KG1 (cell line): ENCODE data around the gene TGM5.
A peak's percentile ranks its signal among the peaks of the same experiment; 100 is the strongest.
"Not testable (repeated sequence)": the region's sequence is repeated elsewhere in the genome, so short reads cannot be mapped to it uniquely, and the experiment has no call there.

Source experiments
- DNase-seq: peaks from one replicate; lab custom pipeline; 2025; lab: John Stamatoyannopoulos, UW

TGM5 gene

DNA sequence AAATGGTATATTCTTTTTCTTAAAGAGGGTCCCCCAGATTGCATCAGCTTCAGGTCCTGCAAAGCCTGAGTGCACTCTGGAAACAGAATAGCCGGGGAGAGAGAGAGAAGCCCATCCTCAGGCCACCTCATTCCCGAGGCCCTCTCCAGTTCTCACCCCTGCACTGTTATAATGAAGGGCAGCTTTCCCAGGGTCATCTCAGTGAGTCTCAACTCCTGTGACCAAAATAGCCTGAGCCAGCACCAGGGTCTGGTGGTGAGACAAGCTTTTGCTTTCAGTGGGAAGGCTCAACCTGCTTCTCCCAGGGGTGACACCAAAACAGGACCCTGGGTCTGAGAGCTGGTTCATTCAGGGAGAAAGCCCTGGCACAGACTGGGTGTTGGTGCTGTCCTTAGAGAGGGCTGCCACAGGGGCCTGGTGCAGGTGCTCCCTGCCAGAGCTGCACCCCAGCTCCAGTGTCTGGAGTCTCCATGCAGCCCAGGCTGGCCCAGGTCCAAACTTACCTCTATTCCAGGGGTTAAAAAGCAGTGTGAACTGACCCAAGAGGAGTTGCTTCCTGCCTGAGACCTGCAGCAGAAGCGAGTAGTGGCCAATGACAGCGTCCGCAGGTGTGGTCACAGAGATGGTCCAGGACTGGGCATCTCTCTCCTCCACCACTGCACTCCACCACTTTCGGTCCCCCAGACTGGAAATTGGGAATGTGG is 52.0 kb downstream of the TGM5 start:
- DNase-seq, result no peak

DNA sequence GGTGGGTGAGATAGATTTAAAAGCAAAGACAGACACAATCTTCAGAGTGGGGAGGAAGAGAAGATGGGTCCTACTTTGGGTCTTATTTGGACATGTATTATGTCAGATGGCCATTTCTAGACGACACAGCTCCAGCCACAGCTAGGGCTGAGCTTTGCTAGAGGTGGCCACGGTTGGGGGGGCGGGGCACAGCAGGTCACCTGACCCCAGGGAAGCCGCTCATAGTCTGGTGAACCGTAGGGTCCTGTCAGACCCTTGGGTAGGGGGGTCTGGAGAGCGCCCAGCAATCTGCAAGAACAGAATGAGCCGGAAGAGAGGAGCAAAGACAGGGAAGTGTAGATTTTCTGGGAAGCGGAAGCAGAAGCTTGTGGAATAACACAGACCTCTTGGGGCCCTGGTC is 52.6 kb downstream of the TGM5 start:
- DNase-seq, result no peak

DNA sequence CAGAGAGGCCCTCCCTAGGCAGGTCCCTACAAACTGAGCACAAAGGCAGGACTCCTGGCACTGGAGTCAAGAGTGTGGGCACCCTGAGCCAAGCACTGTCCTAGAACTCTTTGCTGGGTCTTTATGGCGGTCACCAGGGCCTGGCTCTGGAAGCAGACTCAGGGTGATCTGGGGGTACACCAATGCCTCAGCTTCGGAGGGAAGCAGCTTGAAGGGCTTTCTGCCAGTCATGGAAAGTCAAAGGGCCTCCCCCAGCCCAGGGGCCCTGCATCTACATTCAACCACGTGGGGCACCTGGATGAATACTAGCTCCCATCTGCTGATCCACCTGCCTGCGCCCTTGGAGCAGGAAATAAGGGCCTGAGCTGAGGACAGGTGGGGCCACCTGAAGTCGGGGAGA is 53.3 kb downstream of the TGM5 start:
- no peak for DNase-seq

DNA sequence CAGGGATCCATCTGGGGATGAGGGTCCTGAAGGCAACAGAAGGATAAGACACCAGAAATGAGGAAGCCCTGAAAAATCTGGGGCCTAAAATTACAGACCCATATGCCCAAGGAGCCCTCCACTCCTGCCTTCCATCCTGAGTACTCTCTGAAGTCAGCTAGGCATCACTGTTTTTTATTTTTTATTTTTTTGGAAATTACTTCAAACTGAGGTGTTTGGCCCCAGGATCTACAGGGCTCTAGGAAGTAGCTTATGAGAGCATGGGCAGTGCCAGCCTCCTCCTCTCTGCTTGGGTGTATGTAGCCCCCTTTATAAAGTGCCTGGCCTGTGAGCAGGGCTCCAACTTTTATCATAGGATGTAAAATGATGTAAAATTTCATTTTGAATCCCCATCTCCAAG is 53.8 kb downstream of the TGM5 start:
- DNase-seq, result no peak

DNA sequence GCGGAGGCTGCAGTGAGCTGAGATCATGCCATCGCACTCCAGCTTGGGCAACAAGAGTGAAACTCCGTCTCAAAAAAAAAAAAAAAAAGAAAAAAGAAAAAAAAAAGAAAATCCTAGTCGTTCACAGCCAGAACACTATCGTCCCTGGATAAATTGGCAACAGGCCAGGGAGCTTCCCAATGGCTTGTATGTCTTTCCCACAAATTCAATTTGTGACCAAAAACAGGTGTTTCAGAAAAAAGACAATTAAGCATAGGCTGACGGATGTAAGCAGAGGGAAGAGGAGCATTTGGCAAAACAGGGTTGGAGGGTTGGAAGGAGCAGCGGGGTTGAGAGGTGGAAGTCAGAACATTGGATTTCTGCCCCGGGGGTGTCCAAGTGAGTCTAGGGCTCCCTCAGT is 54.4 kb downstream of the TGM5 start:
- DNase-seq, result no peak

DNA sequence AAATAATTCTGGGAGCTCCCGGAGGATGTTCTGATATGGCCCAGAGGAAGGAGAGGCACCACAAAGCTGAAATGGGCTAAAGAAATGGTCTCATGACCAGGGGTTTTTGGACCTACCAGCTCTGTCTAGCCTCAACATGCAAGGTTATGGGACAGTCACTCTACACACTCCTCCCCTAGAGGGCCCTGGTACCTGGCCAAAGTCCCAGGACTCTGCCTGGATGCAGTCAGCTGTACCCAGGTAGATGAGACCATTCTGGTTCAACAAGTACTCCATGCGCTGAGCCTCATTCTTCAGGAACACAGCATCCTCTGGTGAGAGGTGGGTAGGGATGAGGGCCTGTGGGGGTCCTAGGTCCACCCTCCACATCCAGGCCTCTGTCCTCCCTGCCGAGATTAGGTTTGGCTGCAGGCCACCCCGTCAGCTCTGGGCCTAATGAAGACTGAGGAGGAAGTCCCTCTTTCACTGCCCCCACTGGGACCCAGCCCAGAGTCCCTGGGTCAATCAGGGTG is 55.4 kb downstream of the TGM5 start:
- no peak for DNase-seq

DNA sequence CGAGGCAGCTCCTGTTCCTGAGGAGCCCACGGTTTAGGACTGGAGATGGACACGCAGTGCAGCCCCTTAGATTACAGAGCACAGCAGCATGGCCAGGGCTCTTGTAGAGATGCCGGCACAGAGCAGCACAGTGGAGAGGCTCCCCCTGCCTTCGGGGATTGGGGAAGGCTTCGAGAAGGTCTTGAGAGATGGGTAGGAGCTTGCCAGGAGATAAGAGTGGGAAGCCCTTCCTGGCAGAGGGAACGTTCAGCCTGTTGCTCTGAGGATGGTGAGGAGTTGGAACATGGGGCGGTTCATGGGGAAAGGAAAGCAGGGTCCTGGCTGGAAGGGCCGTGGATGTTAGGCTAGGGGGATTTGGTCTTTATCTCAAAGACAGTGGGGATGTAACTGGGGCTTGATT is 55.9 kb downstream of the TGM5 start:
- DNase-seq, result no peak

DNA sequence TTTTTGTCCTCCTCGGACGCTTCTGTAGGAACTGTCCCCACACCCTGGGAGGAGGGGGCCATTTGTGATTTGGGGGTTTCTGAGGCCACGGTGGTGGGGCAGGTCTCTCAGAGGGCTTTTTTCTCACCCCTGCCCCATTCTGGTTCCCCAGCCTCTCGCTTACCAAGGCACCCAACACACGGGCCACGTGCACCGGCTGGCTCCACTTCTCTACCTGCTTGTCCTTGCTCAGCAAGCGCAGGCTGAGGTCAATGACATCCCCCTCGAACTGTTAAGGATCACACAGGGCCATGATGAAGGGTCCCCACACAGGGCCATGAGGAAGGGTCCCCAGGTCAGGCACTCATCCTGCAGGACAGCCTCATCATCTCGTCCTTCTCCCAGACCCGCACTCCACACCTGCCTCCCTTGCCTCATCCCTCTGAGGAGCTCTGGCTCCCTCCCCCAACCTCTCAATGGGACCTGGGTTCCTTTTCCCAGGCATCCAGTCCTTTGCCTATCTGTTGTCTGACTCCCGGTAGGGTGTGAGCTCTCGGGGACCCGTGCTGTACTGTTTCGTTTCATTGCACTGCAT is 56.5 kb downstream of the TGM5 start:
- DNase-seq, result no peak

DNA sequence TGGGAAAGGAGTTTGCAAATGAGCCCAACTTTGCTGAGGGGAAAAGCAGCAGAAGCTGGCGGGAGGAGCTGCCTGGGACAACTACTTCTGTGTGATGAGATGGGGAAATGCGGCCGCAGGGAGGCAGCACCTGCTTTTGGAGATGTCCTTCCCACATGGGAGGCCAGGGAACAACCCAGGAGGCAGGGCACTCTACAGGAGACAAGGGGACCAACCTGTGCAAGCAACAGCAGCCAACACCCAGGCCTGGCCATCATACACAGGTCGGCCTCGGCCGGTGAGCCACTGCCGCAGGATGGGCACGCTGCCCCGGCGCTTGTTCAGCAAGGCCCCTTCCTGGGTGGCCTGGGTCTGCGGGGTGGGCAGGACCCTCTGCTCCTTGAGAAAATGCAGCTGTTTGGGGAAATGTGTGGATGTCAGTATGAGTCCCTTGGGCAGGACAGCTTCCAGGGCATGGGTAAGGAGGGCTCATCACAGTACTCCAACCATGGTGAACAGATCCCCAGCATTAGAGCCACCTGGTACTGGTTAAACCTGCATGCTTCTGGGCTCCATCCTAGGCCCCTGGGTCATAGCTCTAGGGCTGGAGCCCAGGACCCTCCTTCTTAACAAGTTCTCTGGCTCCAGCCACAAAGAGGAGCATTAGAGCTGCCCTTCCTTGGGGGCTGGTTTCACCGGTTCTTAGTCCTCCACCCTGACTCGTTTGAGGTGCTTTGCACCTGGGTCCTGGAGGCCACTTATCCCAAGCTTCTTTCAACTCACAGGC is 57.5 kb downstream of the TGM5 start:
- DNase-seq, result no peak

DNA sequence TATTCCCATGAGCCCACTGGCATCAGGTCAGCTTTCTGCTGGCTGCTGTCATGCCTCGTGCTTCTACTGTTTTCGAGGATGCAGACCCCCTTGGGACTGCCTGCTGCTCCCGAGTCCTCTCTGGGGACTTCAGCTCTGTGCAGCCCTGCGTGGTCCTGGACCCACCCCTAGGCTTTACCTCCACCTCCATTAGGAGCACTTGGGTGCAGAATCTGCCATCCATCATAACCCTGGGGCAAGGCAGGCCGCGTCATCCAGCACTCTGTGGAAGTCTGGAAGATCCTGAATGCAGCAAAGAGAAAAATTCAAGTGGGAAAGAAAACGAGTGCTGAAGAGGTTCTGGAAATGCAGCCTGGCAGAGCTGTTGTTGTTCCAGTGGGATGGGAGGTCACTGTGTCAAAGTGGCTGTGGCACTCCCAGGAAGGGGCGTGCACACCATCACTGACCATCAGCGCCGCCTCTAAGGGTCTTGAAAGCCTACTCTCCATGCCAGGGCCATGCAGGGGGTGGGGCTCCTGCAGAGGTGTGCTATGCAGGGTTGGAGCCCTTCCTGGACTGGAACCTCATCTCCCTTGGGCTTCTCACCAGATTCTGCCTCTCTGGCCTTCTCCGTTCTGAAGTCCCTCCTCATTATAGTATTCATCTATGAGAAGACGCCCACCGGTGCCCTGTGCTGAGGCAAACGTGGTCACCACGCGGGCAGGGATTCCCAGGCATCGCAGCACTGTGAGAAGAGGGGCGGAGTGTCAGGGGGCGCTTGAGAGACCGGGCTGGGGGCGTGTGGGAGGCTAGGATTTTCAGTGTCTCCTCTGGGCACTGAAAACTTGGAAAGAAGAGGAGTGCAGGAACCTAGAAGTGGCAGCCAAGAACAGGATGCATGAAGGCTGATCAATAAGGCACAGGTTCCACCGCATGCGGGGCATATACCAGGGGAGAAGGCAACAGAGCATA is 58.4 kb downstream of the TGM5 start:
- no peak for DNase-seq

DNA sequence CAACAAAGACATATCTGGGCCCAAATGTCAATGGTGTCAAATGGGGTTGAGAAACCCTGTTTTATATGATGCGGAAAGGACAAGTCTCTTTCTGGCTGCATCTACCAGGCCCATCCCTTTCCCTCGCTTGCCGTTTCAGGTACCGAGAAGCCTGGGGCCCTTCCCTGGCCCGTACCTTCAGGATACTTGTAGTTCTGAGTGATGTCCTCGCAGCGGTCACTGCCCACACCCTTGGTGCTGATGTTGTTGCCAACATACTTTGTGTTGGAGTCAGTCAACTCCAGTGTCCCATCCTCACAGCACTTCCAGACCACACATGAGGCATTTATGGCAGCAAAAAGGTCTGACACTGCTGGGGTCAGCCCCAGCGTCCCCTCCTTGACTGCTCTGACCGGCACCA is 59.7 kb downstream of the TGM5 start:
- no peak for DNase-seq

DNA sequence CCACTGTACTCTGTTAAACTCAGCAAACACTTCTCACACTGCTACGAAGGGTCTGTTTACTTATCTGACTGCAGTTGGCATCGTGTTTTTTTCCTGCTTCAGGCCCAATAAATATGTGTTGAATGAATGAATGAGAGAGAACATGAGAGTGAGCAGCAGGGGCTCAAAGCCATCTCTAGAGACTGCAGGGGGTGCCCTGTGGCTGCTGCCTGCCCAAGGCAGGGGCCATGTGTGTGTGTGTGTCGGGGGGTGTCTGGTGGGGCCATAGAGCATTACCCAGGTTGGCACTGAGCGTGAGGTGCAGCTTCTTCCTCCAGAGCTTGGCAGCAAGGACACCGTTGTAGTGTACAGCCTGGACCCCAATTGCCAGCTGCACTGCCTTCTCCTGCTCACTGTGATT is 60.7 kb downstream of the TGM5 start:
- DNase-seq, result no peak

DNA sequence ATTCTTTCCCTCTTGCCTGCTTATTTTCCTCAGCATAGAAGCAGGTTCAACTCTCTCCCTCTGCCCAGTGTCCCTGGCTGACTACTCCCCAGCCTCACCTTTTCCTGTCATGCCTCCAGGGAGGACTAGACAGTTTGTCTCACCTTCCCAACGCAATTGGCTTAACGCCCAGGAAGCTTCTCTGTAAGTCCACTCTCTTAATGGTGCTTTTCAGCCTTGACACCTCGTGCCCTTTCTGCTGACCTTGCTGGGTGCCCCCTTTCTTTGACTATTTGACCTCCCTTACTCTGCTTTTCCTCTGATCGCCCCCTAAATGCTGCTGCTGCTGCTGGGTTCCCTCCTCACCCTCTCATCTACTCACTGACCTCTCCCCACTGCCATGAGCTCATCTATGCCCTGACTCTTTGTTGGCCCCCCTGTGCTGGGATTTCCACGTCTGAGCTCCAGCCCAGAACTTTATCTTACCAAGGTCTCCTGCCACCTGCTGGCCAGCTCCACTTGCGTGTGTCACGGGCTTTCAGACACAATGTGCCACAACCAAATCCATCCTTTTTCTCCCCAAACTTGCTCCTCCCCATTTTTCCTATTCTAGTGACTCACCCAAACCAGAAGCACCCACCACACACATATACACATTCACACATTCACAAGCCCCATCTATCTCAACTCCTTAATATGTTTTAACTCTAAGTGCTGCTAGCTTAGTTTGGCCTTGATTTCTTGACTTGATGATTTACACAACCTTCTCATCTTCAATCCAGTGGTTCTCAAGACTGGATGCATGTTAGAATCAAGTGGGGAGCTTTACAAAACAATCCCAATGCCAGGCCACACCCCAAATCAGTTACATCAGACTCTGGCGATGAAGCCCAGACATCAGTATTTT is 62.5 kb downstream of the TGM5 start:
- DNase-seq, result peak; percentile 9

DNA sequence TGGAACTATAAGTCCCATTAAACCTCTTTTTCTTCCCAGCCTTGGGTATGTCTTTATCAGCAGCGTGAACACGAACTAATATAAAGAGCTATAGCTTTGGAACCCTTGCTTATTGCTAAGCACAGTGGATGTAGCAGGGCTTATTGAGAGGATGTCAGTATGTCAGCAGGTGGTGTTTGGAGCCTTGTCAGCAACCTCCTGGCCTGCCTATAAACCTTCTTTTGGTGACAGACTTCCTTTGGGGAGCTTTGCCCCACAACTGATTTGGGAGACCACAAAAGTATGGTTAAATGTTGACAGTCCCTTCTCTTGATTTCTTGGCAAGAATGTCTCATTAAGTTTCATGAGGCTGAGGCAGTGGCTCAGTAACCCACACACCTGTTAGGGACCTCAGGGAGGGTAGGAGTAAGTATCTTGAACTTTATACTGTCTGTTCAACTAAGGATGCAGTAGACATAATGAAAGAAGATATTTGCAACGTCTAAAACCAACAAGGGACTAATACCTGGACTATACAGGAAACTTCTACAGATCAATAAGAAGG is 66.7 kb downstream of the TGM5 start:
- no peak for DNase-seq

DNA sequence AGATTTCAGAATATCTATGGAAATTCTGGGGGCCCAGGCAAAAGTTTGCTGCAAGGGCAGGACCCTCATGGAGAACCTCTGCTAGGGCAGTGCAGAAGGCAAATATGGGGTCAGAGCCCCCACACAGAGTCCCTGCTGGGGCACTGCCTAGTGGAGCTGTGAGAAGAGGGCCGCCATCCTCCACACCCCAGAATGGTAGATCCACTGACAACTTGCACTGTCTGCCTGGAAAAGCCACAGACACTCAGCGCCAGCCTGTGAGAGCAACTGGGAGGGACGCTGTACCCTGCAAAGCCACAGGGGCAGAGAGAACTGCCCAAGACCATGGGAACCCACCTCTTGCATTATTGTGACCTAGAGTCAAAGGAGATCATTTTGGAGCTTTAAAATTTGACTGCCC is 67.7 kb downstream of the TGM5 start:
- DNase-seq, result no peak

DNA sequence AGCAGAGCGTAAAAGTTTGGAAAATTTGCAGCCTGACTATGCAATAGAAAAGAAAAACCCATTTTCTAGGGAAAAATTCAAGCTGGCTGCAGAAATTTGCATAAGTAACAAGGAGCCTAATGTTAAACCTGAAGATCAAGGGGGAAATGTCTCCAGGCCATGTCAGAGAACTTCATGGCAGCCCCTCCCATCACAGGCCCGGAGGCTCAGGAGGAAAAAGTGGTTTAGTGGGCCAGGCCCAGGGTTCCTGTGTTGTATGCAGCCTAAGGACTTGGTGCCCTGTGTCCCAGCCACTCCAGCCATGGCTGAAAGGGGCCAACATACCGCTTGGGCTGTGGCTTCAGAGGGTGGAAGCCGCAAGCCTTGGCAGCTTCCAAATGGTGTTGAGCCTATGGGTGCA is 68.2 kb downstream of the TGM5 start:
- not testable (repeated sequence) for DNase-seq

DNA sequence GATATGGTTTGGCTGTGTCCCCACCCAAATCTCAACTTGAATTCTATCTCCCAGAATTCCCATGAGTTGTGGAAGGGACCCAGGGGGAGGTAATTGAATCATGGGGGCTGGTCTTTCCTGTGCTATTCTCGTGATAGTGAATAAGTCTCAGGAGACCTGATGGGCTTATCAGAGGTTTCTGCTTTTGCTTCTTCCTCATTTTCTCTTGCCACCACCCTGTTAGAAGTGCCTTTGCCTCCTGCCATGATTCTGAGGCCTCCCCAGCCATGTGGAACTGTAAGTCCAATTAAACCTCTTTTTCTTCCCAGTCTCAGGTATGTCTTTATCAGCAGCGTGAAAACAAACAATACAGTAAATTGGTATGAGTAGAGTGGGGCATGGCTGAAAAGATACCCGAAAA is 69.0 kb downstream of the TGM5 start:
- not testable (repeated sequence) for DNase-seq

DNA sequence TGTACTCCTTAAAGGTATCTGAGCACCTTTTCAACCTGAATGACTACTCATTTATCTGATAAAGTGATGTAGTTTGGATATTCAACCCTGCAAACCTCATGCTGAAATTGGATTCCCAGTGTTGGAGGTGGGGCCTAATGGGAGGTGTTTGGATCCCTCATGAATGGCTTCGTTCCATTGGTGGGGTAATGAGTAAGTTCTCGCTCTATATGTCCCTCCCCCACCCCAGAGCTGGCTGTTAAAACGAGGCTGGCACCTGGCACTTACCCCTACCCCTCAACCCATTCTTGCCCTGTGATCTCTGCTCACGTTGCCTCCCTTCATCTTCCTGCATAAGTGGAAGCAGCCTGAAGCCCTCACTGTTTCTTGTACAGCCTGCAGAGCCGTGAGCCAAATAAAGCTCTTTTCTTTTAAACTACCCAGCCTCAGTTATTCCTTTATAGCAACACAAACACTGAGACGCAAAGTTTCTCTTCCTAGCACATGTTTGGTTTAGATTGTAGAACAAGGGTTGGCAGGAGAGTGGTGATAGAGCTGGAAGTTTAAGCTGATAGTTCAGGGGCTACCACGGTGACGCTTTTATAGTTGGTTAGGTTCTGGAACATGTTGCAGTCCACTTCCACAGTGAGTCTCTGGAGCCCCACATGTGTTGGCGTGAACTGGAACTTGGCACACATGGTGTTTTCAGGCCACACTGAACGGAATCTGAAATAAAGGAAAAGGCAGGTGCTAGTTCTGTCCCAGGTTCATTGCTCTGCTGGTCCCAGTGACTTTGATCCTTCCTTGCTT is 69.8 kb downstream of the TGM5 start:
- no peak for DNase-seq

DNA sequence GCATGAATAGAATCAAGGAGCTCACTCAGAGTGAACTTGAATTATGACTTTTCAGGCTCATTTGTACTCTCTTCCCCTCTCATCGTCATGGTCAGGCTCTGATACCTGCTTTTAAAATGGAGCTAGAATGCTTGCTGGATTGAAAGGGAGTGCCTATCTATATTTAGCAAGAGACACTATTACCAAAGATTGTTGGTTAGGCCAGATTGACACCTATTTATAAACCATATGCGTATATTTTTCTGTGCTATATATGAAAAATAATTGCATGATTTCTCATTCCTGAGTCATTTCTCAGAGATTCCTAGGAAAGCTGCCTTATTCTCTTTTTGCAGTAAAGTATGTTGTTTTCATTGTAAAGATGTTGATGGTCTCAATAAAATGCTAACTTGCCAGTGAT is 71.9 kb downstream of the TGM5 start:
- DNase-seq, result no peak

DNA sequence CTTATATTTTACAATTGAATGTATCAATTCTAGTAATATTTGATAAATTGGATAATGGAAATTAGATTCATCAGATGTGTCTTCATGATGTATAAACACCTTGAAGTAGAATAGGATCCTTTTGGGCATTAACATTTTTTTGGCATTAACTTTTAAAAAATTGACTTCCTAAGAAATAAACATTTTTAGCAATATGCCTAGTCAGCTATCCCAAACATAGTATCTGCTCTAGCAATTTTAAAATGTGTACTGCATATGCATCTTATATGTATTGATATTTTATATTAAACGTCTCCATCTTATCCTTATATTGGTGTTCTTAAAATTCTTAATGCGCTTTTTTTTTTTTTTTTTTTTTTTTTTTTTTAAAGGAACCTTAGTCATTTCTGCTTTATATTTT is 73.0 kb downstream of the TGM5 start:
- no peak for DNase-seq
